ENCODE data around the gene ATP6V0E1.

The ATP6V0E1 gene

DNA sequence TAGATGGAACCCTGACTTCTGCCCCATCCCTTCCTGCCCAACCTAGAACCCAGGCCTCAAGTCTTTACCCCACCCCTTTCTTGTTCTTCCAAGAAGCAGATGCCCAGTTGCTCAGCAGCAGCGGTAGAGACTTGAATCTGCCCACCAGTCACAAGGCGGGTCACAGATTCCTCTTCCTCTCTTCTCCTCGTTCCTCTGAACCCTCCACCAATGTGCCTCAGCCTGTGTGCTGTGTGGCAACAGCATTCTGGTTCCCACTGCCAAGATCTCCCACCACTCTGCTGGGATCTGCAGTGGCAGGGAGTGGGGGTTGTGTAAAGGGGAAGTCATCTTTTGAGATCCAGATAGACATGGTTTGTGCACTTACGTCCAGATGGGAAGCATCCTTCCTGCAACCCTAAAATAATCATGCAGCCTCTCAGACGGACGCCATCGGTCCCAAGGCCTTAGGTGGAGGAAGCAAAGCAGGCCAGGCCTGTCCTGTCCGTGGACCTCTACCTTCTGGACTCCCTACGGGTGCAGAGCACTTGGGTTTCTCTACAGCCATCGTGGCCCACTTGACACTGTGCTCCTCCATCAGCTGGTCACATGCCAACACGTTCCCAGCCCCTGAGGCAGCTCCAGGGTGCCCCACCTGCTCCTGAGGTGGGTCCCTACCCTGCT is 32.1 kb upstream of the ATP6V0E1 start:
- H3K4me2 ChIP-seq: peak overlapping the region; percentile 54 to 92 (median 71); a peak in 21 of 22 replicates
- H4K20me1 ChIP-seq: peaks cover 0 to 3% (median 0%) of the 10 kb centered on the region in 11 experiments; a peak in 1 of 22 replicates
- H3K27me3 ChIP-seq: no peaks in the 10 kb centered on the region
- no peak overlapping the region for H3K4me3 ChIP-seq
- peak overlapping the region in 8 of 11 experiments; percentile 7 to 57 (median 45); a peak in 13 of 22 replicates for H3K27ac ChIP-seq
- peaks cover 0 to 49% (median 20%) of the 10 kb centered on the region in 11 experiments; a peak in 19 of 22 replicates for H3K36me3 ChIP-seq
- 0 out of 22 replicates have a peak overlapping the region, but pooled peaks of 4 of the 11 experiments have one; percentile 8 to 17 (median 10) for H3K9ac ChIP-seq
- no peak for TF ChIP-seq Cebpa-rat (IDR thresholded peaks at IDR 0.05)
- H3K9me3 ChIP-seq (replicated peaks in 1 of 11): no peaks in the 10 kb centered on the region
- peaks cover 58 to 95% (median 89%) of the 10 kb centered on the region in 10 experiments for H3K4me1 ChIP-seq

GRCh38 chr5:172952034-172952511 is 31.5 kb upstream of the ATP6V0E1 start:
- H4K20me1 ChIP-seq: peaks cover 0 to 3% (median 0%) of the 10 kb centered on the region in 11 experiments; a peak in 1 of 22 replicates
- H3K4me1 ChIP-seq: peaks cover 63 to 95% (median 89%) of the 10 kb centered on the region in 10 experiments
- no peak overlapping the region for H3K4me3 ChIP-seq
- H3K36me3 ChIP-seq: peaks cover 0 to 43% (median 16%) of the 10 kb centered on the region in 11 experiments; a peak in 14 of 22 replicates
- peak overlapping the region; percentile 54 to 92 (median 71); a peak in 19 of 22 replicates for H3K4me2 ChIP-seq
- H3K9ac ChIP-seq: no peak overlapping the region
- no peak for TF ChIP-seq Cebpa-rat (IDR thresholded peaks at IDR 0.05)
- H3K27me3 ChIP-seq: no peaks in the 10 kb centered on the region
- peak overlapping the region in 6 of 11 experiments; percentile 9 to 57 (median 48); a peak in 9 of 22 replicates for H3K27ac ChIP-seq
- no peaks in the 10 kb centered on the region for H3K9me3 ChIP-seq (replicated peaks in 1 of 11)

- Histone ChIP-seq H3K27ac (peak overlapping the region in 8 of 11 experiments; percentile 39 to 73 (median 60); a peak in 16 of 22 replicates), H3K27me3 (no peaks in the 10 kb centered on the region), H3K4me2 (peak overlapping the region; percentile 5 to 95 (median 80); a peak in 21 of 22 replicates), H3K4me3 (no peak overlapping the region), H4K20me1 (no peaks in the 10 kb centered on the region), H3K9me3 (replicated peaks in 1 of 11) (no peaks in the 10 kb centered on the region), H3K4me1 (peaks cover 66 to 90% (median 83%) of the 10 kb centered on the region in 10 experiments), H3K36me3 (peaks cover 0 to 26% (median 16%) of the 10 kb centered on the region in 11 experiments; a peak in 13 of 22 replicates), H3K9ac (peak overlapping the region in 5 of 11 experiments; percentile 16 to 61 (median 55); a peak in 8 of 22 replicates)
- TF ChIP-seq Cebpa-rat (IDR thresholded peaks at IDR 0.05): no peak
Observed at GRCh38 chr5:172953776-172954675, 29.5 kb upstream of the ATP6V0E1 start.

GRCh38 chr5:172954751-172955159 is 28.8 kb upstream of the ATP6V0E1 start:
- peak overlapping the region in 8 of 11 experiments; percentile 39 to 71 (median 54); a peak in 14 of 22 replicates for H3K27ac ChIP-seq
- H3K9ac ChIP-seq: peak overlapping the region in 5 of 11 experiments; percentile 16 to 61 (median 55); a peak in 10 of 22 replicates
- no peaks in the 10 kb centered on the region for H4K20me1 ChIP-seq
- peaks cover 63 to 85% (median 78%) of the 10 kb centered on the region in 10 experiments for H3K4me1 ChIP-seq
- H3K9me3 ChIP-seq (replicated peaks in 1 of 11): no peaks in the 10 kb centered on the region
- no peaks in the 10 kb centered on the region for H3K27me3 ChIP-seq
- peak overlapping the region; percentile 5 to 95 (median 80); a peak in 21 of 22 replicates for H3K4me2 ChIP-seq
- H3K36me3 ChIP-seq: peaks cover 0 to 23% (median 16%) of the 10 kb centered on the region in 11 experiments; a peak in 13 of 22 replicates
- peak in 1 of 11 experiments; percentile 10; a peak in 1 of 22 replicates for TF ChIP-seq Cebpa-rat (IDR thresholded peaks at IDR 0.05)
- H3K4me3 ChIP-seq: no peak overlapping the region

GRCh38 chr5:172956228-172956627 is 27.3 kb upstream of the ATP6V0E1 start:
- Histone ChIP-seq H3K4me3 (no peak overlapping the region), H4K20me1 (no peaks in the 10 kb centered on the region), H3K27me3 (no peaks in the 10 kb centered on the region), H3K9me3 (replicated peaks in 1 of 11) (no peaks in the 10 kb centered on the region), H3K4me2 (peak overlapping the region in 10 of 11 experiments; percentile 36 to 95 (median 82); a peak in 12 of 22 replicates), H3K36me3 (peaks cover 1 to 14% (median 10%) of the 10 kb centered on the region in 11 experiments; a peak in 17 of 22 replicates), H3K4me1 (peaks cover 63 to 85% (median 76%) of the 10 kb centered on the region in 10 experiments), H3K27ac (no peak overlapping the region; a peak in 1 of 22 replicates), H3K9ac (no peak overlapping the region; a peak in 1 of 22 replicates)
- no peak for TF ChIP-seq Cebpa-rat (IDR thresholded peaks at IDR 0.05)

- H3K27me3 ChIP-seq: no peaks in the 10 kb centered on the region
- H3K4me3 ChIP-seq: no peak overlapping the region
- H4K20me1 ChIP-seq: no peaks in the 10 kb centered on the region
- peak overlapping the region in 5 of 11 experiments; percentile 4 to 25 (median 17); a peak in 5 of 22 replicates for H3K27ac ChIP-seq
- peaks cover 58 to 82% (median 71%) of the 10 kb centered on the region in 10 experiments for H3K4me1 ChIP-seq
- TF ChIP-seq Cebpa-rat (IDR thresholded peaks at IDR 0.05): no peak
- H3K9me3 ChIP-seq (replicated peaks in 1 of 11): no peaks in the 10 kb centered on the region
- H3K36me3 ChIP-seq: peaks cover under 1 to 15% (median 11%) of the 10 kb centered on the region in 11 experiments; a peak in 21 of 22 replicates
- peak overlapping the region in 4 of 11 experiments; percentile 7 to 26 (median 10); a peak in 1 of 22 replicates for H3K9ac ChIP-seq
- peak overlapping the region in 9 of 11 experiments; percentile 14 to 95 (median 89); a peak in 16 of 22 replicates for H3K4me2 ChIP-seq
Observed at GRCh38 chr5:172956936-172957335, 26.6 kb upstream of the ATP6V0E1 start.

DNA sequence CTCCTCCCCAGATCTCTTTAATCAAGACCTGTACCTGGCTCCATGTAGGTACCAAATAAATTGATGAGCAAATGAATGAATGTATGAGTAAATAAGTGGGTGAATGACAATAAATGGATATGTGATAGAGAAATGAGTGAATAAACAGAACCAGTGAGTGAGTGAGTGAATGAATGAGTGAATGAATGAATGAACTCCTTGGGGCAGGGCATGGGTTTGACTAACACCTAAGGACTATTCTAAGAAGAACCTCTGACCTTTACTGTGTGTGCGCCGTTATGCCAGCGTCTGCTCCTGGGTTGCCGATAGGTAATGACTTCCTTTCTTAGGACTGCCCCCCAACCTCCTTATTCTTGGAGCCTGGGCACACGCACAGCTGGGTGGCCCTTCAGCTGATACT is 26.1 kb upstream of the ATP6V0E1 start:
- H3K9ac ChIP-seq: peak overlapping the region in 3 of 11 experiments; percentile 7 to 11 (median 8); a peak in 1 of 22 replicates
- peaks cover 57 to 80% (median 69%) of the 10 kb centered on the region in 10 experiments for H3K4me1 ChIP-seq

More for the DNA sequence above, 26.1 kb upstream of the ATP6V0E1 start:
- Histone ChIP-seq H3K27ac (peak overlapping the region in 4 of 11 experiments; percentile 4 to 25 (median 11); a peak in 4 of 22 replicates), H3K4me2 (peak overlapping the region in 9 of 11 experiments; percentile 62 to 95 (median 91); a peak in 13 of 22 replicates), H4K20me1 (no peaks in the 10 kb centered on the region), H3K4me3 (no peak overlapping the region), H3K27me3 (no peaks in the 10 kb centered on the region), H3K36me3 (peaks cover 0 to 19% (median 14%) of the 10 kb centered on the region in 11 experiments; a peak in 19 of 22 replicates), H3K9me3 (replicated peaks in 1 of 11) (no peaks in the 10 kb centered on the region)
- no peak for TF ChIP-seq Cebpa-rat (IDR thresholded peaks at IDR 0.05)
